SK-N-SH (cell line): ENCODE results near the gene LIPT1.

Experiments used
- CTCF ChIP-seq: fragments of 200-600 bp; sonication (generic); IDR thresholded peaks from 2 replicates; pipeline ENCODE4 v1.6.1; 2017; ENCODE audit warnings: antibody characterized with exemption, mild to moderate bottlenecking, moderate library complexity
- ELF1 ChIP-seq: IDR thresholded peaks from 2 replicates; pipeline ENCODE4 v1.4.0; 2012
- FOXJ3 ChIP-seq: sonication (generic); formaldehyde crosslinking; IDR thresholded peaks from 2 replicates; pipeline ENCODE4 v1.5.1; 2020; ENCODE audit warnings: mild to moderate bottlenecking, missing genetic modification reagents
- GABPA ChIP-seq: IDR thresholded peaks from 2 replicates; pipeline ENCODE4 v1.4.0; 2012; ENCODE audit warnings: low read depth, mild to moderate bottlenecking
- MAX ChIP-seq: IDR thresholded peaks from 2 replicates; pipeline ENCODE4 v1.4.0; 2012; ENCODE audit warnings: low read depth
- MXI1 ChIP-seq: IDR thresholded peaks from 2 replicates; pipeline ENCODE4 v1.6.1; 2012; ENCODE audit warnings: mild to moderate bottlenecking, low read depth, low read length, improper control_type of control experiment
- NFIC ChIP-seq: IDR thresholded peaks from 2 replicates; pipeline ENCODE4 v1.4.0; 2012; ENCODE audit warnings: borderline replicate concordance
- NRF1 ChIP-seq: IDR thresholded peaks from 2 replicates; pipeline ENCODE4 v1.6.1; 2012; ENCODE audit warnings: low read depth, mild to moderate bottlenecking, low read length
- POLR2AphosphoS5 ChIP-seq: IDR thresholded peaks from 2 replicates; pipeline ENCODE4 v1.6.1; 2012; ENCODE audit warnings: low read depth, low read length
- RAD21 ChIP-seq: IDR thresholded peaks from 2 replicates; pipeline ENCODE4 v1.6.1; 2012; ENCODE audit warnings: mild to moderate bottlenecking, low read length
- RCOR1 ChIP-seq: fragments of 150-350 bp; IDR thresholded peaks from 2 replicates; pipeline ENCODE4 v1.6.1; 2017; ENCODE audit warnings: antibody characterized with exemption, low read length
- REST ChIP-seq: IDR thresholded peaks from 2 replicates; pipeline ENCODE4 v1.6.1; 2012; ENCODE audit warnings: mild to moderate bottlenecking, low read depth, low read length, moderate library complexity
- USF2 ChIP-seq: fragments of 150-350 bp; IDR thresholded peaks from 2 replicates; pipeline ENCODE4 v1.6.1; 2017; ENCODE audit warnings: antibody characterized with exemption, low read length, low read depth, borderline replicate concordance

DNA sequence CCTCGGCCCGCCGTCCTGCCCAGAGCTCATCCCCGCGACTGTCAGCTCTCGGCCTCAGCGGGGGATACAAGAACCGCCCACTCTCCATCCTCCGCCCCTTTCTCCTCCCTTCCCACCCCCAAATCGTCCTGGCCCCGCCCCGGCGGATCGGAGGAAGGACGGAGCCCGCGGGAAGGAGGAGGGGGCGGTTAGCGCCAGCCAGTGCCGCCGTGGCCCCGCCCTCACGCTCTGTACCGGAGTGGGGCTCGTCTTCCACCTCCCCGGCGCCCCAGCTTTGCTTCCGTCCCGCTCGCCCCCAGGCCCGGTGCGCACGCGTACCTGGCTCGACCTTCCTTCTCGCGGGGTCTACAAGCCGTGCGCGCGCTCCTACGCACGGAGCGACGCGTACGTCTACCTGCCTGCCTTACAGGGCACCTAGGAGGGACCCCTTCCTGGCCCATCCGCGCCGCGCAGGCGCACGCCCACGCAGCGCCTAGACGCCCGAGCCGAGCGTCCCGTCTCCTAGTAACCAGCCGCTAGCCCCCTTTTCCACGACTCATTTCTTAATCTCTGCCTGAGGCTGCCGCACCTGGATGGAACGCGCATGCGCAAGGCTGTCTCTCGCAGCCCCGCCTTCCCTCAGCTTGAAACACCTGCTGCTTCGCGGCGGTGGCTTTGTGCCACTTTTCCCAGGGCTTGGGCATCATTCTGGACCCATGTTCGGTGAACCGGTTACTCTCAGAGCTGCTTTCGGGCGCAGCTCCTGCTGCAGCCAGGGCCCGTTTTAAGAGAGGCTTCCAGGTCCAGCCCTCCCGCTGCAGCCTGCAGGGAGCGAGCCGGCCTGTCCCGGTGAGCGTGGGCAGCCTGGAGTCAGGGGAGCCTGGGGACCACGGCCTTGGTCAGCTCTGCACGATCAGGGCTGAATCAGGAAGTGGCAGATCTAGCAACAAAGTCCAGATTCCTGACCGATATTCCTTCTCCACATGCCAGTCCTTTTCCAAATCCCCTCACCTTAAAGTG, 13.4 kb upstream of the LIPT1 start, which contains the start of gene C2orf15:
- no peak for TF ChIP-seq RCOR1
- no peak for TF ChIP-seq CTCF
- peak; percentile 7; the same call in 1 of the 2 replicates for TF ChIP-seq MAX
- TF ChIP-seq MXI1, result peak; percentile 80
- TF ChIP-seq FOXJ3 (CRISPR knock-in tag), result no peak
- TF ChIP-seq USF2, result no peak
- TF ChIP-seq RAD21, result no peak
- TF ChIP-seq REST, result no peak
- peak; percentile 73 for TF ChIP-seq NRF1
- peak; percentile 84 for TF ChIP-seq POLR2AphosphoS5
- TF ChIP-seq NFIC, result no peak
- TF ChIP-seq ELF1, result 0 out of 2 replicates have a peak, but pooled peaks have one; percentile 3
- TF ChIP-seq GABPA, result no peak
